ENCODE measurements around the gene MORF4L1.
"Not testable (repeated sequence)": the region's sequence is repeated elsewhere in the genome, so short reads cannot be mapped to it uniquely, and the experiment has no call there.

Gene MORF4L1

GRCh38 chr15:78925956-78926743 lies 53.5 kb downstream of the MORF4L1 start:
- no peak for DNase-seq (ENCODE audit: low read depth in 2 of 2)

- DNase-seq (ENCODE audit: low read depth in 2 of 2) = no peak
These were observed 54.5 kb downstream of the MORF4L1 start for GRCh38 chr15:78927077-78927790.

- not testable (repeated sequence) for DNase-seq (ENCODE audit: low read depth in 2 of 2)
These were observed 55.5 kb downstream of the MORF4L1 start for GRCh38 chr15:78928176-78928575.

- no peak for DNase-seq (ENCODE audit: low read depth in 2 of 2)
These were observed 56.0 kb downstream of the MORF4L1 start for GRCh38 chr15:78928616-78929093.

- no peak for DNase-seq (ENCODE audit: low read depth in 2 of 2)
These were observed 57.0 kb downstream of the MORF4L1 start for GRCh38 chr15:78929536-78930264.

- peak; percentile 62 to 66 for DNase-seq (ENCODE audit: low read depth in 2 of 2)
These were observed 58.1 kb downstream of the MORF4L1 start for GRCh38 chr15:78930577-78931388.

- DNase-seq (ENCODE audit: low read depth in 2 of 2) = no peak
These were observed 59.0 kb downstream of the MORF4L1 start for GRCh38 chr15:78931439-78932257.

GRCh38 chr15:78932258-78932808 lies 59.6 kb downstream of the MORF4L1 start:
- no peak for DNase-seq (ENCODE audit: low read depth in 2 of 2)

GRCh38 chr15:78933187-78933822 lies 60.6 kb downstream of the MORF4L1 start:
- no peak for DNase-seq (ENCODE audit: low read depth in 2 of 2)

- DNase-seq (ENCODE audit: low read depth in 2 of 2) = no peak
These were observed 61.3 kb downstream of the MORF4L1 start for GRCh38 chr15:78933823-78934654.

- no peak for DNase-seq (ENCODE audit: low read depth in 2 of 2)
These were observed 61.9 kb downstream of the MORF4L1 start for GRCh38 chr15:78934655-78935023.

- DNase-seq (ENCODE audit: low read depth in 2 of 2) = no peak
These were observed 64.5 kb downstream of the MORF4L1 start for GRCh38 chr15:78937132-78937739.

GRCh38 chr15:78938658-78939488 lies 66.2 kb downstream of the MORF4L1 start:
- DNase-seq (ENCODE audit: low read depth in 2 of 2) = no peak

GRCh38 chr15:78942741-78943140 lies 70.1 kb downstream of the MORF4L1 start:
- no peak for DNase-seq (ENCODE audit: low read depth in 2 of 2)

- no peak for DNase-seq (ENCODE audit: low read depth in 2 of 2)
These were observed 71.0 kb downstream of the MORF4L1 start for GRCh38 chr15:78943692-78944091.

- no peak for DNase-seq (ENCODE audit: low read depth in 2 of 2)
These were observed 71.5 kb downstream of the MORF4L1 start for GRCh38 chr15:78944202-78944625.

GRCh38 chr15:78944669-78945407 lies 72.1 kb downstream of the MORF4L1 start, which contains the start of gene CTSH:
Gene CTSH (minus strand): TSS chr15:78945046. CDS start chr15:78944981, 65 bp downstream.
- no peak for DNase-seq (ENCODE audit: low read depth in 2 of 2)
